Measurements from ENCODE around the gene MBD6.

GRCh38 chr12:57543581-57543980, 21.0 kb downstream of the MBD6 start:
- TF ChIP-seq EP300 (IDR thresholded peaks at IDR 0.05) (no peak), POLR2A (IDR thresholded peaks at IDR 0.05) (no peak)
- TF ChIP-seq, protein P1, sequence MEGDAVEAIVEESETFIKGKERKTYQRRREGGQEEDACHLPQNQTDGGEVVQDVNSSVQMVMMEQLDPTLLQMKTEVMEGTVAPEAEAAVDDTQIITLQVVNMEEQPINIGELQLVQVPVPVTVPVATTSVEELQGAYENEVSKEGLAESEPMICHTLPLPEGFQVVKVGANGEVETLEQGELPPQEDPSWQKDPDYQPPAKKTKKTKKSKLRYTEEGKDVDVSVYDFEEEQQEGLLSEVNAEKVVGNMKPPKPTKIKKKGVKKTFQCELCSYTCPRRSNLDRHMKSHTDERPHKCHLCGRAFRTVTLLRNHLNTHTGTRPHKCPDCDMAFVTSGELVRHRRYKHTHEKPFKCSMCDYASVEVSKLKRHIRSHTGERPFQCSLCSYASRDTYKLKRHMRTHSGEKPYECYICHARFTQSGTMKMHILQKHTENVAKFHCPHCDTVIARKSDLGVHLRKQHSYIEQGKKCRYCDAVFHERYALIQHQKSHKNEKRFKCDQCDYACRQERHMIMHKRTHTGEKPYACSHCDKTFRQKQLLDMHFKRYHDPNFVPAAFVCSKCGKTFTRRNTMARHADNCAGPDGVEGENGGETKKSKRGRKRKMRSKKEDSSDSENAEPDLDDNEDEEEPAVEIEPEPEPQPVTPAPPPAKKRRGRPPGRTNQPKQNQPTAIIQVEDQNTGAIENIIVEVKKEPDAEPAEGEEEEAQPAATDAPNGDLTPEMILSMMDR (IDR thresholded peaks at IDR 0.05) = no peak

Data from upper lobe of left lung (tissue), 4 donors.